Measurements from ENCODE around the gene SNRNP70.
"Not testable (repeated sequence)": the region's sequence is repeated elsewhere in the genome, so short reads cannot be mapped to it uniquely, and the experiment has no call there.

SNRNP70 gene

DNA sequence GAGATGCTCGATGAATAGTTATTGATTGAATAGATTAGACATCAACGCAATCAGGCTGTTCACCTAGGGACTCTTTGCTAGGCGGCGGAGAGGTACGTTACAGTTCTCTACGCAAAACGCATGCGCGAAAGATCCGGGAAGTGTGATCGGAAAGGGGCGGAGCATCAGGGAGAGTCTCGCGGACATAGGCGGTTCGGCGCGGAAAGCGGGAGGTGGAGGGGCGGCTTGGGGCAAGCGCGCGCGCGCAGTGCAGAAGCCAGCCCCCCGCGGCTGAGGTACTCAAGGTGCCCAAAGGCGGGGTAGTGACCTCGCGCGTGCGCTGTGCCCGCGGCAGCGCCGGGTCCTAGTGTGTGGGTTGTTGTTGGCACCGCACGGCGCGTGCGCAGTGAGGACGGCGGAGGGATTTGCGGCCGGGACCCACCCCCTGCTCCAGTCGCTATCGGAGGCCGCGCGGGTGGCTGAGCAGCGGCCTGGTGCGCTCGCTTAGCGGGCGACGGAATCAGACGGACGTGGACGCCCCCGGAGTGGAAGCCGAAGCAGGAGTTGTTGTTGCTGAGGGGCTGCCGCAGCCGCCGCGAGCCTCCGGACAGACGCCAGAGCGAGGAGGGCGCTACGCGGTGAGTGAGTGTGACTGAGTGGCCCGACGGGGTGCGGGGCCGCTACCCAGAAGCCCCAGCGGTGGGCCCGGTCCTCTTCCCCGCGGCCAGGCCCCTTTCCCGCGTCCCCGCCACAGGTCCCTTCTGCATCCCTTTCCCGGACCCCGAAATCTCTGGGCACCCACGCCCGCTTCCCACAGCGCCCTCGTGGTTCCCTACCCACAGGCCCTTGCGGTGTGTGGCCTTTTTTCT lies at the start of gene SNRNP70:
TSS of gene SNRNP70 (plus strand) at position 432 of the 848 bp plus-strand sequence. CDS start 964 bp downstream, outside the sequence.
- DNase-seq (ENCODE audit: low read depth in 2 of 2) = peak; percentile 97 to 98

DNA sequence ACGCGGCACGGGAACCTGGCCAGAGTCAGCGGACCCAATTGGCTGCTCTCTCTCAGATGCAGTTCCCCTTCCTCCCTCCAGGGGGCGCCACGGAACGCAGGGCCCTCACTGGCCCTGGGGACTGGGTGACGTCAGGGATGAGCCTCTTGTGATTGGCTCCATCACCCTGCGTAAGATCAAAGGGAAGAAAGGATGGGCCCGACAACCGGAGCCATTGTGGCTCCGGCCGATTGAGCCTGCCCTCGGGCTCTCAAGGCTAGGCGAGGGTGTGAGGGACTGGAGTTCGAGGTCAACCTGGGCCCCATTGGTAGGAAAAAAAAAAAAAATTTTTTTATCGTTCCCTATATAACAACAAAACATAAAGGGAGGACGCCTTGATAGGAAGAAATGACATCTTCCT lies 48.4 kb upstream of the SNRNP70 start, which contains the start of gene CGB1:
TSS of gene CGB1 (minus strand) at position 81 of the 400 bp plus-strand sequence. CDS start 184 bp downstream, outside the sequence.
- DNase-seq (ENCODE audit: low read depth in 2 of 2) = peak in 1 of 2 experiments; percentile 46

- DNase-seq (ENCODE audit: low read depth in 2 of 2) = not testable (repeated sequence)
Observed at GRCh38 chr19:49038111-49038510, 47.1 kb upstream of the SNRNP70 start.

DNA sequence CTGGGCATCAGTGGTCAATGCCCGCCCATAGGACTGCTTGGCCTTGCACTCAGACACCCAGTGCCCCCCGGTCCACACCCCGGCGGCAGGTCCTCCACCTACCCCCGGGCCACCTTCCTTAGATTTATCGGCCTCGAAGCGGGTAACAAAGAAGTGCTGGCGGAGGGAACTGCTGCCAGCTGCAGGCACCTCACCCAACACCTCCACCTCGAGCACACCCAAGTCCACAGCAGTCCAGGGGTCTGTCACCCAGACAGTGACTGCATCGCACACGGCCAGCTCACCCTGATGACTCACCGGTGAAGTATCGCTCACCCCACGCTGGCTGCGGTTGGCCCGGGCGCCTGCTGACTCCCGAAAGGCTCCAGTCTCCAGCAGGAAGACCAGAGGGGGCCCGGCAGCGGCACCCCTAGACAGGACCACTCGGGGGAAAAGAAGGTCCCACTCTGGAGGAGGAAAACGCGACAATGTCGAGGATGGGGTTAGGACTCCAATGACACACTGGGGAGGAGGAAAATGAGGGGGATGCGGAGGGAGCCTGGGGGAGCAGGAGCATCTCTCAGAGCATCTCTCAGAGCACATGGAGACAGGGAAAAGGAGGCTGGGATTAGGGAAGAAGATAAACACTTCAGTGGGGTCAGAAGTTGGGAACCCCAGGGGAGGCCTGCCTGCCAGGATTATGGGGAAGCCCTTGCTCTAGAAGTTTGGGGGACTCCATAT lies 46.5 kb upstream of the SNRNP70 start:
- DNase-seq (ENCODE audit: low read depth in 2 of 2) = not testable (repeated sequence)

DNA sequence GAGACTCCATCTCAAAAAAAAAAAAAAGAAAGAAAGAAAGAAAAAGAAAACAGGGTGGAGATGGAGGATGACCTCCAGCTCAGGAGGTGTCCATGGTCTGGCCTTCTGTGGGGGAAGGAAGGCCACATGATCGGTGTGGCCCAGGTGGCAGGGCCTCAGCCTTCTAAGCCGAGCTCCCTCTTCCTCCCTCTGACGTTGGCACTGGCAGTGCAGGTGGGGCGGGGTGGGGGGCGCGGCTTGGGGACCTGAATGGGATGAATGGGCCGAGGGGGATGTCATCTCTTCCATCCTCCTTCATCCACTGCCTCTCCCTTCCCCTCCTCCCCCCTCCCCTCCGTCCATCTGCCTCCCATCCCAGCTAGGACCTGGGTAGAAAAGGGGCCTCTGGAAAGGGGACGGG lies 45.5 kb upstream of the SNRNP70 start:
- DNase-seq (ENCODE audit: low read depth in 2 of 2) = not testable (repeated sequence)

- no peak for DNase-seq (ENCODE audit: low read depth in 2 of 2)
Observed at GRCh38 chr19:49042177-49042576, 43.1 kb upstream of the SNRNP70 start.

DNA sequence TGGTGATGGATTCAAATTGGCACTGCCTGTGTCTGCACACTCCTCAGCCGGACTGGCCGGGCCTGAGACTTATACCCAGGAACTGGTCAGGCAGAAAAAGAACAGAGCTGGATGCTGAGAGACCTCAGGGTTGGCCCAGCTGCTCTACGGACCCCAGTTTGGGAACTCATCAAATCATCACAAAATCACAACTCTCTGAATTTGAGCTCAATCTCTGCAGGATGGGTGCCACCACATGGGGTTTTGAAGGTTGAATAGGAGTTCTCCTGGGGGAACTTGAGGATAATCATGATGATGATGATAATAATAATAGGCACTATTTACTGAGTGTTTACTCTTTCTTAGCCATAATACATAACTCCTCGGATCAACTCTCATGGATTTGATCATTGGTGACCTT lies 42.6 kb upstream of the SNRNP70 start:
- DNase-seq (ENCODE audit: low read depth in 2 of 2) = not testable (repeated sequence)

GRCh38 chr19:49043548-49043947 lies 41.7 kb upstream of the SNRNP70 start, which contains the start of gene CGB5:
TSS of gene CGB5 (plus strand) at chr19:49043848. CDS start at chr19:49044210, 362 bp downstream.
- DNase-seq (ENCODE audit: low read depth in 2 of 2) = not testable (repeated sequence)

DNA sequence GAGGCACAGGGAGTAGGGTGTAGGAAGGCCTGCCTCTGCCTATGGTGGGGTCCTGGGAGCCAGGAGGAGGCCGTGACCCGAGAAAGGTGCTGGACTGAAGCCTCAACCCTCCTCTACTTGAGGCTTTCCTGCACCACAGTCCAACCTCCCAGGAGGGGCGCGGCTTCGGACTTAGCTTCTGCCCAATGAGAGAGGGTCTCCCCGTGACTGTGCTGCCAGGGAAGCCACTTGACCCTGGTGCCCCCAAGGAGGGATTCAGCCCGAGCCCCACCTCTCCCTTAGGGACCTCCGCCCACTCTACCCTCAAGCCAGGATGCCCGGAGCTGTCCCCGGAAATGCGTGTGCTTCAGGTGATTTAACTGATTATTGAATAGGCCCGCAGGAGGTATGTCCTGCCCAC lies 36.2 kb upstream of the SNRNP70 start, which contains the start of gene CGB8:
TSS of gene CGB8 (minus strand) at position 101 of the 400 bp plus-strand sequence. CDS start 372 bp downstream, outside the sequence.
- not testable (repeated sequence) for DNase-seq (ENCODE audit: low read depth in 2 of 2)

DNA sequence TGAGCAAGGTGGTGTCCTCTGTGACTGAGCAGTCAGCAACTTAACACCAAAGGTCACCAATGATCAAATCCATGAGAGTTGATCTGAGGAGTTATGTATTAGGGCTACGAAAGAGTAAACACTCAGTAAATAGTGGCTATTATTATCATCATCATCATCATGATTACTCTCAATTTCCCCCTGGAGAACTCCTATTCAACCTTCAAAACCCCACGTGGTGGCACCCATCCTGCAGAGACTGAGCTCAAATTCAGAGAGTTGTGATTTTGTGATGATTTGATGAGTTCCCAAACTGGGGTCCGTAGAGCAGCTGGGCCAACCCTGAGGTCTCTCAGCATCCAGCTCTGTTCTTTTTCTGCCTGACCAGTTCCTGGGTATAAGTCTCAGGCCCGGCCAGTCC lies 35.4 kb upstream of the SNRNP70 start:
- not testable (repeated sequence) for DNase-seq (ENCODE audit: low read depth in 2 of 2)

- not testable (repeated sequence) for DNase-seq (ENCODE audit: low read depth in 2 of 2)
Observed at GRCh38 chr19:49050376-49051033, 34.7 kb upstream of the SNRNP70 start.

DNA sequence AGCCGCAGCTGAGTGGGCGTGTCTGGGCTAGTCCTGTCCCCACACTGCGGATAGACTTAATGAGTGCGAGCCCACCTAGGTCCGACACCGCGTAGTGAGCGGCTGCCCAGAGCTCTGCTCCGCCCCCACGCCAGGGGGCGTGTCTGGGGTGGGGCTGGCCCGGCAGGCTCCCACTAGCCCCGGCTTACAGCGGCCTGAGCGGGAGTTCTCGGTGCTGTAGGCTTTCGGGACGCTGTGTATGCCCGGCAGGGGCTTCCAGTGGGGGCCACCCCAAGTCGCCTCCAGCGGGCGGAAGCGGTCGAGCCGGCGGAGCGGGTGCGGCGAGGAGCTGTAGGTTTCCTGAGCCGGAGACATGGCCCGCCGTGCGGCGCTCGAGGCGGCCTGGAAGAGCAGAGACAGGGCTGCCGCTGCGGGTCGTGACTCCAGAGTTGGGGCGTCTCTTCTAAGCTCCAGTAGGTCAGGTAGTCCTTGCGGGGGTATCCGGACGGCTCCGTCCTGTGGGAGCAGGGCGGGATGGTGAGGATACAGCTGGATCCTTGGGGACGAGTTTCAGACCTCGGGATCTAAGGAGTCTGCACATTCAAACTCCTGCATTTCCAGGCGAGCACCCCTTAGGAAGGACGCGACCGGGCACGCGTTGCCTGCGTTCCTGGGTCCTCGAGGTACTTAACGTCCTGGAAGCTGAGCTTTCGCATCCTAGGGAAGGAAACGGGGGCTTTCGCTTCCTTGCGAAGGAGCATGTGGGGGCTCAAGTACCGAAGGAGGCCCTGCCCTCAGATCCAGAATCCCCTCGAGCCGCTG lies 28.9 kb upstream of the SNRNP70 start:
- peak in 1 of 2 experiments; percentile 44 for DNase-seq (ENCODE audit: low read depth in 2 of 2)

DNA sequence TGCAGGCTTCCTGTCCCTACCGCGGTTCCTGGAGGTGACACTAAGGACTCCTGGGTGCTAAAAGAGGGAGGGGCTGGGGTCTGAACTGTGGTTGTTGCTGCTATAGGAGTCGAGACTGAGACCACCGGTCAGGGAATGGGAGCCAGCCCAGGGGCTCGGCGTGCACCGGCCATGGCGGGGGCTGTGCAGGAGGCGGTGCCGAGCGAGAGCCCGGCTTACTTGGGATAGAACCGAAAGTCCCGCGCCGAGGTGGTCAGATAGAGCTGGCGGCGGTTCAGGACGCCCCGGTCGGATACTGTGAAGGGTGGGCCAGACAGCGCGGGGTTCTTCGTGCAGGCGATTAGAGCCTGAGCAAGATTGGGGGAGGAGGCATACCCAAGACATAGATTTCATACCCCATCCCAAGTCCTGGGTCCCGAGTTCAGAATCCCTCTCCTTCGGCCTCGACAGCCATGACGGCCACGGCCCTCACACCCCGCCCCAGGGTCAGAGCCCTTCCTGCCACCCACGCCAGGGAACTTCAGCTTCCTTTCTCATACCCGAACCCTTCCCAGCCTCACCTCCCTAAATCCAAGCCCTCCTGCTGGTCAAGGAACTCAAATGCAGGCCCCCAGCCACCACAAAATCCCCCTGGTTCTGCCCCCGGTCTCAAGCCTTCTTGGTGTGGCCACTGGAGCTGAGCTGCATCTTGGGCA lies 28.2 kb upstream of the SNRNP70 start:
- not testable (repeated sequence) for DNase-seq (ENCODE audit: low read depth in 2 of 2)

DNA sequence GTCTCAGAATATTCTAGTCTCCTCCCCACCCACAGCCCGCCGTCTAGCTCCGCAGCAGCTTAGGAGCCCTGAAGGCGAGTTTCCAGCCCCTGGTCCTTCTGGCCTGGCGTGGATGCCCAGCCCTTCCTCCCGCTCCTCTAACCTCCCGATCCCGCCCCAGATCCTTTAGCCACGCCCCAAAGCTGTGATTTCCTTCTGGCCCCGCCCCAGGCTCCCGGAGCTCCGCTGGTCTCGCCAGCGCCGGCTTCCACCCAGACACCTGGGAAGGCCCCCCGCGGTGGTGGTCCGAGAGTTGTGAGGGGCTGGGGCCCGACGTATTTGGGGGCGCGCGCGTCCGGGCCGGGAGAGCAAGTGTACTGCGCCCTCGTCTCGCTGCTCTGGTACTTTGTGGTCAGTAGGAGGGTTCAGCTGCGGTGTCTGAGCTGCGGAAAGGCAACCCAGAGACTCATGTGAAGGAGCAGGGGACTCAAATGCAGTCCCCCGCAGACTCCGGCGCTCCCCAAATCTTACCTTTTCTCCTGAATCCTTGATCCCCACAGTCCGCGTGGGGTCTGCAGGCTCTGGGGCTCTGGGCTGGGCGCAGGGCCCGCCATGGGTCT lies 27.5 kb upstream of the SNRNP70 start, which contains the start of gene CGB7:
TSS of gene CGB7 (minus strand) at position 114 of the 599 bp plus-strand sequence. CDS start 2,374 bp downstream, outside the sequence.
- DNase-seq (ENCODE audit: low read depth in 2 of 2) = peak; percentile 17 to 48

- no peak for DNase-seq (ENCODE audit: low read depth in 2 of 2)
Observed at GRCh38 chr19:49058562-49058961, 26.7 kb upstream of the SNRNP70 start.

- no peak for DNase-seq (ENCODE audit: low read depth in 2 of 2)
Observed at GRCh38 chr19:49059053-49059452, 26.2 kb upstream of the SNRNP70 start.

GRCh38 chr19:49061000-49061399 lies 24.3 kb upstream of the SNRNP70 start:
- DNase-seq (ENCODE audit: low read depth in 2 of 2) = no peak

DNA sequence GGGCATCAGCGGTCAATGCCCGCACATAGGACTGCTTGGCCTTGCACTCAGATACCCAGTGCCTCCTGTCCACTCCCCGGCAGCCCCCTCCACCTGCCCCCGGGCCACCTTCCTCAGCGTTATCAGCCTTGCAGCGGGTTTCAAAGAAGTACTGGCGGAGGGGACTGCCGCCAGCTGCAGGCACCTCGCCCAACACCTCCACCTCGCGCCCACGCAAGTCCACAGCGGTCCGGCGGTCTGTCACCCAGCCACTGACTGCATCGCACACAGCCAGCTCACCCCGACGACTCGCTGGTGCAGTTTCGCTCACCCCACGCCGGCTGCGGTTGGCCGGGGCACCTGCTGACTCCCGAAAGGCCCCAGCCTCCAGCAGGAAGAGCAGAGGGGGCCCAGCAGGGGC lies 23.8 kb upstream of the SNRNP70 start:
- DNase-seq (ENCODE audit: low read depth in 2 of 2) = no peak

DNA sequence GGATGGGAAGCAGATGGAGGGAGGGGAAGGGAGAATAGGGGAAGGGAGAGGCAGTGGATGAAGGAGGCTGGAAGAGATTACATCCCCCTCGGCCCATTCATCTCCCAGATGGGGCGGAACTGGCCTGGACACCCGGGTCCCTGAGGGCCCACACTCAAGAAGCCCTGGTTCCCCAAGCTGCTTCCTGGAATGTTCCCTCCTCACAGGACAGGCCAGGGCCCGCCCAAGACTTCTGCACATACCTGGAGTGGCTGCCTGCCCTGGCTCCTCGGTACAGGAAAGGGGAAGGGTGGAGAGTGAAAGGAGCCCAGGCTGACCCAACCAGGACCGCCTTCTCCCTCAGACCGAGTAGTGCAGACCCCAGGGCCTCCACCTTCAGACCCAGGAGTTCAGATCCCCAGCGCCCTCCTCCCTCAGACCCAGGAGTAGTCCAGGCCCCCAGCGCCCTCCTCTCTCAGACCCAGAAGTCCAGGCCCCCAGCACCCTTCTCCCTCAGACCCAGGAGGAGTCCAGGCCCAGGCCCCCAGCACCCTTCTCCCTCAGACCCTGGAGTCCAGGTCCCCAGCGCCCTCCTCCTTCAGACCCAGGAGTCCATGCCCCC lies 21.1 kb upstream of the SNRNP70 start:
- no peak for DNase-seq (ENCODE audit: low read depth in 2 of 2)

All from stimulated activated CD4-positive, alpha-beta T cell treated with anti-CD3 and anti-CD28 coated beads, Interleukin-12 subunit alpha, Interleukin-12 subunit beta, amount 100 ng/mL, for 24 hours (primary cell).